ENCODE measurements around the gene HNRNPUL1. TPM values are rescaled to one million over a fixed set of nuclear protein-coding genes. Genes with fewer than 3 reads are reported as not detected.
"Not testable (repeated sequence)": the region's sequence is repeated elsewhere in the genome, so short reads cannot be mapped to it uniquely, and the experiment has no call there.

The HNRNPUL1 gene
- total RNA-seq, 1 donor from 2014 or later = 254 TPM

DNA sequence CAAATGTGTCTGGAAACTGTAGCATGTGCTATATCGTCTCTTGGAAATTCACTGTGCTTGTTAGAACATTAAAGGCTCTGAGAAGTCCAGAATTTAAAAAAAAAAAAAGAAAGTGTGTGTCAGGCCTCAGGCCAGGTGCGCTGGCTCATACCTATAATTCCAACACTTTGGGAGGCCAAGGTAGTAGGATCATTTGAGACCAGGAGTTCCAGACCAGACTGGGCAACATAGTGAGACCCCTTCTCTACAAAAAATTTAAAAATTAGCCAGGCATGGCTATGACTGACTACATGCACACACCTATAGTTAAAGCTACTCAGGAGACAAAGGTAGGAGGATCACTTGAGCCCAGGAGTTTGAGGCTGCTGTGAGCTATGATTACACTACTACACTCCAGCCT is 4.9 kb downstream of the HNRNPUL1 start:
- Mint-ChIP-seq H3K27ac (no peak overlapping the region), H3K9me3 (no peaks in the 10 kb centered on the region), H3K36me3 (ENCODE audit: low read depth) (peaks cover 46% of the 10 kb centered on the region), H3K4me1 (ENCODE audit: low read depth) (peaks cover 32% of the 10 kb centered on the region), H3K27me3 (ENCODE audit: insufficient read depth) (no peaks in the 10 kb centered on the region), H3K4me3 (no peak overlapping the region)
- intact Hi-C loops (cut with micrococcal nuclease) = loop anchor here (10.0 kb wide), 3 partner anchors 616 to 976 kb away; partner anchors contain the start of genes ARHGEF1 and GSK3A
- DNase-seq (ENCODE audit: low spot score) = no peak

- H3K27me3 Mint-ChIP-seq (ENCODE audit: insufficient read depth) = no peaks in the 10 kb centered on the region
- no peak for DNase-seq (ENCODE audit: low spot score)
- intact Hi-C loops (cut with micrococcal nuclease) = loop anchor here (10.0 kb wide), 3 partner anchors 615 to 975 kb away; partner anchors contain the start of genes ARHGEF1 and GSK3A
- H3K4me1 Mint-ChIP-seq (ENCODE audit: low read depth) = peaks cover 32% of the 10 kb centered on the region
- peaks cover 48% of the 10 kb centered on the region for H3K36me3 Mint-ChIP-seq (ENCODE audit: low read depth)
- H3K9me3 Mint-ChIP-seq = no peaks in the 10 kb centered on the region
- no peak overlapping the region for H3K27ac Mint-ChIP-seq
- H3K4me3 Mint-ChIP-seq = no peak overlapping the region
Observed at GRCh38 chr19:41269571-41269970, 5.4 kb downstream of the HNRNPUL1 start.

- no peak for DNase-seq (ENCODE audit: low spot score)
- Mint-ChIP-seq H3K36me3 (ENCODE audit: low read depth) (peaks cover 52% of the 10 kb centered on the region), H3K27me3 (ENCODE audit: insufficient read depth) (no peaks in the 10 kb centered on the region), H3K9me3 (no peaks in the 10 kb centered on the region), H3K4me3 (no peak overlapping the region), H3K27ac (no peak overlapping the region), H3K4me1 (ENCODE audit: low read depth) (peaks cover 5% of the 10 kb centered on the region)
- intact Hi-C loops (cut with micrococcal nuclease) = no loop called here
Observed at GRCh38 chr19:41273076-41273475, 8.9 kb downstream of the HNRNPUL1 start.

DNA sequence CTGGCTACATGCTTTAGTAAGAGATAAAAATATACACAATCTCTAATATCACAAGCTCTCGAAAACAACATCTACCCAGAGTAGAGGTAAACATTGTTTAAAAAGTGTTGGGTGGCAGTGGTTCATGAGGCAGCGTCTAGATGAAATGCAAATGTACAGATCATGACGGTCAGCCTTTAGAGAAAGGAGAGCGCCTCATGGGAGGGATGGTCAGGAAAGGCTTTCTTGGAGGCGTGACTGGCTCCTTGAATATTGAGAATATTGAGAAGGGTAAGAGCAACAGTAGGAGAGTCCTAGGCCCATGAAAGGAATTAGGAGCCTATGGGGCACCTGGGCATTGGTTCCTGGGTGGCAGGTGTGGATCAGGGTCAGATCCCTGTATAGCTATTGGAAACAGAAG is 10.6 kb downstream of the HNRNPUL1 start:
- H3K36me3 Mint-ChIP-seq (ENCODE audit: low read depth) = peaks cover 57% of the 10 kb centered on the region
- H3K27ac Mint-ChIP-seq = no peak overlapping the region
- intact Hi-C loops (cut with micrococcal nuclease) = no loop called here
- DNase-seq (ENCODE audit: low spot score) = no peak
- H3K27me3 Mint-ChIP-seq (ENCODE audit: insufficient read depth) = no peaks in the 10 kb centered on the region
- H3K4me1 Mint-ChIP-seq (ENCODE audit: low read depth) = peaks cover 5% of the 10 kb centered on the region
- H3K9me3 Mint-ChIP-seq = no peaks in the 10 kb centered on the region
- no peak overlapping the region for H3K4me3 Mint-ChIP-seq

GRCh38 chr19:41276231-41276630 is 12.1 kb downstream of the HNRNPUL1 start:
- intact Hi-C loops (cut with micrococcal nuclease) = no loop called here
- Mint-ChIP-seq H3K36me3 (ENCODE audit: low read depth) (peaks cover 67% of the 10 kb centered on the region), H3K4me3 (no peak overlapping the region), H3K27ac (peak overlapping the region; percentile 65), H3K27me3 (ENCODE audit: insufficient read depth) (no peaks in the 10 kb centered on the region), H3K9me3 (no peaks in the 10 kb centered on the region), H3K4me1 (ENCODE audit: low read depth) (peaks cover 5% of the 10 kb centered on the region)
- DNase-seq (ENCODE audit: low spot score) = no peak

GRCh38 chr19:41278478-41278877 is 14.3 kb downstream of the HNRNPUL1 start:
- DNase-seq (ENCODE audit: low spot score) = no peak
- H3K27me3 Mint-ChIP-seq (ENCODE audit: insufficient read depth) = no peaks in the 10 kb centered on the region
- no peak overlapping the region for H3K27ac Mint-ChIP-seq
- no peaks in the 10 kb centered on the region for H3K4me1 Mint-ChIP-seq (ENCODE audit: low read depth)
- H3K4me3 Mint-ChIP-seq = no peak overlapping the region
- H3K9me3 Mint-ChIP-seq = no peaks in the 10 kb centered on the region
- intact Hi-C loops (cut with micrococcal nuclease) = no loop called here
- H3K36me3 Mint-ChIP-seq (ENCODE audit: low read depth) = peaks cover 58% of the 10 kb centered on the region

DNA sequence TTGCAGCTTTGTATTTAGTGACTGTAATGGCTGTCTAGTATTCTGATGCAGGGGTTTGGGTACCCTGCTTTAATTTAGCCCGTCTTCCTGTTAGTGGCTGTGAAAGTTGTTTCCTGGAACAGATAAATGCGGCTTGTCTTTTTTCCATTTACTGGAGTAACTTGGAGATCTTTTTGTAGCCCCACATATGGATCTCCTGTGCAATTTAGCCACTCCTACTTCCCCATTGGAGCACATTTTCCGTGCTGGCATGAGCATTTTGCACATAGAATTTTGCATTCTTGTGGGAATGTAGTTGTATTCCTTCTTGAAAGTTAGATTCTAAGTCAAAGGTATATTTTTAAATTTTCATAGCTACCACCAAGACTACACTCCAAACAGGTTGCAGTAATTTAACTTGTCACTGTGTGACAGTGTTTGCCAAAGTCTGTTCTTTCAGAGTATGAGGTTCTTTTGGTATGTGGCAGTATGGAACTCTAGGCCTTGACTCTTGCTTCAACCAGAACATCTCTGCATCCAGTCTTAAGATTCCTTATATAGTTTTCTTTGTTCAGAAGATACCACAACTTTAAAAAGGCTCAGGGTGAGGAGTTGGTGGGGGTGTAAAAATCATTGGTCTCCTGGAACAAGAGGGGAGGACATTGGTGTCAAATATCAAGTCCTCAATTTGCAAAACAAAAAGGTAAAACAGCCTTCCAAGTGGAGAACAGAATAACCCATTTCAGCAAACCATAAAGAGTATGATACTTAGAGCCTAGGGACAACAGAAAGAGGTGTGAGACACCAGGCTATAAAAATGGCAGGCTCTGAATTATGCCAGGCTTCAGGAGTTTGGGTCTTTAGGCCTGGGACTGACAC is 24.7 kb downstream of the HNRNPUL1 start:
- H3K4me3 Mint-ChIP-seq = no peak overlapping the region
- no peaks in the 10 kb centered on the region for H3K9me3 Mint-ChIP-seq
- H3K27me3 Mint-ChIP-seq (ENCODE audit: insufficient read depth) = no peaks in the 10 kb centered on the region
- intact Hi-C loops (cut with micrococcal nuclease) = no loop called here
- H3K4me1 Mint-ChIP-seq (ENCODE audit: low read depth) = no peaks in the 10 kb centered on the region
- no peak overlapping the region for H3K27ac Mint-ChIP-seq
- no peak for DNase-seq (ENCODE audit: low spot score)
- peaks cover 51% of the 10 kb centered on the region for H3K36me3 Mint-ChIP-seq (ENCODE audit: low read depth)

GRCh38 chr19:41289814-41290213 is 25.6 kb downstream of the HNRNPUL1 start:
- H3K36me3 Mint-ChIP-seq (ENCODE audit: low read depth) = peaks cover 53% of the 10 kb centered on the region
- H3K9me3 Mint-ChIP-seq; H3K4me1 Mint-ChIP-seq (ENCODE audit: low read depth); H3K27ac Mint-ChIP-seq; H3K4me3 Mint-ChIP-seq; H3K27me3 Mint-ChIP-seq (ENCODE audit: insufficient read depth); intact Hi-C loops (cut with micrococcal nuclease); DNase-seq (ENCODE audit: low spot score): not testable (repeated sequence)

DNA sequence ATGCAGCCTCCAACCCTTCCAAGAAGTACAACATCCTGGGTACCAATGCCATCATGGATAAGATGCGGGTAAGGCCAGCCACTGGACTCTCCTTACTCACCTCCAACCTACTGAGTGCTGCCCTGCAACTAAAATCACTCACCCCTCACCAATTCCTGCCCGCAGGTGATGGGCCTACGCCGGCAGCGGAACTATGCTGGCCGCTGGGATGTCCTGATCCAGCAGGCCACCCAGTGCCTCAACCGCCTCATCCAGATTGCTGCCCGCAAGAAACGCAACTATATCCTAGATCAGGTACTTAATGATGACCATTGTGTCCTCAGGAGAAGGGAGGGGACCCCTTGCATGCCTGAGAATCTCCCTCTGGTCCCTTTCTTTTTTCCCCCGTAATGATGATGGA is 30.2 kb downstream of the HNRNPUL1 start:
- H3K27me3 Mint-ChIP-seq (ENCODE audit: insufficient read depth) = no peaks in the 10 kb centered on the region
- intact Hi-C loops (cut with micrococcal nuclease) = no loop called here
- H3K9me3 Mint-ChIP-seq = no peaks in the 10 kb centered on the region
- H3K4me3 Mint-ChIP-seq = no peak overlapping the region
- peaks cover 50% of the 10 kb centered on the region for H3K4me1 Mint-ChIP-seq (ENCODE audit: low read depth)
- no peak overlapping the region for H3K27ac Mint-ChIP-seq
- H3K36me3 Mint-ChIP-seq (ENCODE audit: low read depth) = peaks cover 68% of the 10 kb centered on the region
- DNase-seq (ENCODE audit: low spot score) = no peak

DNA sequence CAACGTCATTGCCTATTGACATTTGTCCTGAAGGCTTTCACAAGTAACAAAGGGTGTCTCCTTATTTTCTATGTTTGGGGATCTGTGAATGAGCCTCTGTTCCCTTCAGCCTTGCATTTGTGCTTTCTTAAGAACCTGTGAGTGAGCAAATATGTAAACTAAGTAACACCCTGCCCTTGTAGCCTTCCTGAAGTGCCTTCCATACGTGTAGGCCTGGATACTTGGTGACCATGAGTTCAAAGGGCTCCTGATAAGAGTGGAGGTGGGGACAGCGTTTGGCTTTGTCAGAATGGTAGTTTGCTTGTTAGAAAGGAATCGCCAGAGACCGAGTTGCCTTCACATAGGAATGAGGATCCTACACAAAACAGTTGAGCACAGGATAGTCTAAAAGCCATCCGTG is 31.3 kb downstream of the HNRNPUL1 start:
- Mint-ChIP-seq H3K4me3 (no peak overlapping the region), H3K27ac (no peak overlapping the region), H3K9me3 (no peaks in the 10 kb centered on the region), H3K27me3 (ENCODE audit: insufficient read depth) (no peaks in the 10 kb centered on the region), H3K4me1 (ENCODE audit: low read depth) (peaks cover 61% of the 10 kb centered on the region), H3K36me3 (ENCODE audit: low read depth) (peaks cover 75% of the 10 kb centered on the region)
- intact Hi-C loops (cut with micrococcal nuclease) = no loop called here
- no peak for DNase-seq (ENCODE audit: low spot score)

DNA sequence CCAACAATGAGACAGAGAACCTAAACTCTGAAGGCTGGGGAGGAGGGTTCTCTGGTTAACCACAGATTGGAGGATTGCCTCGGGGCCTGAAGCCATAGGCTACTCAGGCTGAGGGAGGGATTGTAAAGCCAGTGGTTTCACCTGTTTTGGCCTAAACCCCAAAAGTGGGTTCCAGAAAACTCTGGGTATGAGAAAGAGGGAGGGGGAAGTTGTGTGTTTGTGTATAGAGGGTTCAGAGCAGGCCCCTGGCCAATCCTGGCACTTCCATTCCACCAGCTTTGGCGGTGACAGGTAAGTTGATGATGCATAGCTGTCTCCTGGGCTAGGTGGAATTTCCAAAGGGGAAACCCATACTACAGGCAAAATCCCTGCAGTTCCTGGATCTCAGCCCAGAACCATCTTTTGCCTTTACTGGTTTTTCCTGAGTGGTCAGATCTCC is 32.3 kb downstream of the HNRNPUL1 start:
- H3K9me3 Mint-ChIP-seq = no peaks in the 10 kb centered on the region
- peak overlapping the region; percentile 78 for H3K27ac Mint-ChIP-seq
- intact Hi-C loops (cut with micrococcal nuclease) = no loop called here
- H3K36me3 Mint-ChIP-seq (ENCODE audit: low read depth) = peaks cover 75% of the 10 kb centered on the region
- H3K4me1 Mint-ChIP-seq (ENCODE audit: low read depth) = peaks cover 71% of the 10 kb centered on the region
- no peaks in the 10 kb centered on the region for H3K27me3 Mint-ChIP-seq (ENCODE audit: insufficient read depth)
- DNase-seq (ENCODE audit: low spot score) = no peak
- no peak overlapping the region for H3K4me3 Mint-ChIP-seq

- no peak overlapping the region for H3K4me3 Mint-ChIP-seq
- H3K27me3 Mint-ChIP-seq (ENCODE audit: insufficient read depth) = no peaks in the 10 kb centered on the region
- intact Hi-C loops (cut with micrococcal nuclease) = no loop called here
- H3K36me3 Mint-ChIP-seq (ENCODE audit: low read depth) = peaks cover 75% of the 10 kb centered on the region
- H3K27ac Mint-ChIP-seq = peak overlapping the region; percentile 78
- DNase-seq (ENCODE audit: low spot score) = no peak
- H3K9me3 Mint-ChIP-seq = no peaks in the 10 kb centered on the region
- H3K4me1 Mint-ChIP-seq (ENCODE audit: low read depth) = peaks cover 83% of the 10 kb centered on the region
Observed at GRCh38 chr19:41297628-41298347, 33.6 kb downstream of the HNRNPUL1 start.

GRCh38 chr19:41298348-41298964 is 34.3 kb downstream of the HNRNPUL1 start:
- H3K9me3 Mint-ChIP-seq = no peaks in the 10 kb centered on the region
- peaks cover 88% of the 10 kb centered on the region for H3K4me1 Mint-ChIP-seq (ENCODE audit: low read depth)
- intact Hi-C loops (cut with micrococcal nuclease) = no loop called here
- H3K4me3 Mint-ChIP-seq = no peak overlapping the region
- H3K27me3 Mint-ChIP-seq (ENCODE audit: insufficient read depth) = no peaks in the 10 kb centered on the region
- peak overlapping the region; percentile 78 for H3K27ac Mint-ChIP-seq
- no peak for DNase-seq (ENCODE audit: low spot score)
- peaks cover 73% of the 10 kb centered on the region for H3K36me3 Mint-ChIP-seq (ENCODE audit: low read depth)

Measured in activated T-helper 1 cell treated with anti-CD3 and anti-CD28 coated beads, Interleukin-12 subunit alpha, Interleukin-12 subunit beta, Interleukin-2, Interleukin-4 antibody, amounts not matched to agents 30 ng/mL and 10 ng/mL and 1 ng/mL, durations not matched to agents 14 hours and 24 hours and 36 hours (primary cell).